ENCODE data around the gene CALD1. TPM values are rescaled to one million over a fixed set of nuclear protein-coding genes. Genes with fewer than 3 reads are reported as not detected.

The CALD1 gene
- total RNA-seq, 1 experiment from 2014 or later = 107 TPM

GRCh38 chr7:134941185-134941900, 161.9 kb downstream of the CALD1 start:
- no peak overlapping the region for H3K18ac ChIP-seq (ENCODE audit: insufficient read length, low read depth, low read length)
- no peak overlapping the region for H3K9ac ChIP-seq (ENCODE audit: extremely low read depth, insufficient read length, low read length)
- Mint-ChIP-seq H3K9me3 (no peaks in the 10 kb centered on the region), H3K4me3 (no peak overlapping the region), H3K4me1 (peaks cover 11 to 20% of the 10 kb centered on the region in 2 experiments), H3K27ac (peak overlapping the region in 2 of 3 experiments; percentile 37 to 76; a peak in 4 of 7 replicates), H3K36me3 (ENCODE audit: insufficient read depth in 1 of 3, low read depth in 3 of 3) (peaks cover 2 to 18% (median 12%) of the 10 kb centered on the region in 3 experiments; a peak in 5 of 7 replicates), H3K27me3 (ENCODE audit: low read depth) (no peaks in the 10 kb centered on the region)
- no peak overlapping the region for H2AFZ ChIP-seq (ENCODE audit: low read length)
- H2BK20ac ChIP-seq (ENCODE audit: low read depth, low read length, poor library complexity, severe bottlenecking) = no peak overlapping the region
- H3K14ac ChIP-seq (ENCODE audit: insufficient read depth, low read length) = no peak overlapping the region
- H3T11ph ChIP-seq (ENCODE audit: low read length) = no peak overlapping the region
- no peak overlapping the region for H3K23ac ChIP-seq (ENCODE audit: insufficient read length, low read depth, low read length)
- no peaks in the 10 kb centered on the region for H4K20me1 ChIP-seq (ENCODE audit: control insufficient read depth, insufficient read depth, insufficient read length)
- no CpG with 5 or more reads among the region's 3 CpGs for WGBS (ENCODE audit: extremely low coverage, insufficient read length, low lambda C conversion rate)
- H4K5ac ChIP-seq (ENCODE audit: insufficient read length, low read depth, low read length) = no peak overlapping the region
- no peak for DNase-seq
- H4K91ac ChIP-seq (ENCODE audit: insufficient read length, low read depth, low read length) = no peak overlapping the region
- no peaks in the 10 kb centered on the region for H3K23me2 ChIP-seq (ENCODE audit: insufficient read length, low read depth, low read length, poor library complexity, severe bottlenecking)
- H3K4me2 ChIP-seq (ENCODE audit: insufficient read depth, insufficient read length, low read length) = no peak overlapping the region
- H3K27me3 ChIP-seq (ENCODE audit: insufficient read depth, low read length) = no peaks in the 10 kb centered on the region
- H2BK15ac ChIP-seq (ENCODE audit: low read depth, low read length) = no peak overlapping the region
- no peak for TF ChIP-seq CTCF (conservative IDR thresholded peaks at IDR 0.05)
- no peak overlapping the region for H2BK5ac ChIP-seq (ENCODE audit: insufficient read length, low read length)
- H2BK12ac ChIP-seq (ENCODE audit: insufficient read length, low read depth, low read length) = no peak overlapping the region
- H3K79me2 ChIP-seq (ENCODE audit: insufficient read depth, low read length) = no peaks in the 10 kb centered on the region
- no peak overlapping the region for H2BK120ac ChIP-seq (ENCODE audit: low read depth, low read length, poor library complexity, severe bottlenecking)
- H4K8ac ChIP-seq (replicated peaks; ENCODE audit: insufficient read length, low read depth, low read length) = no peak overlapping the region
- no peaks in the 10 kb centered on the region for H3K4me1 ChIP-seq (ENCODE audit: insufficient read depth, low read length)
- H3K56ac ChIP-seq (ENCODE audit: insufficient read length, low read depth, low read length) = no peak overlapping the region
- H3K4ac ChIP-seq (ENCODE audit: low read depth, low read length) = no peak overlapping the region
- no peak overlapping the region for H3K27ac ChIP-seq (ENCODE audit: insufficient read length, low read depth, low read length)
- H3K9me3 ChIP-seq (ENCODE audit: control insufficient read depth, low read depth, low read length) = no peaks in the 10 kb centered on the region
- no peak overlapping the region for H2AK5ac ChIP-seq (ENCODE audit: insufficient read length, low read length)
- no peaks in the 10 kb centered on the region for H3K79me1 ChIP-seq (ENCODE audit: insufficient read depth, low read depth, low read length, poor library complexity, severe bottlenecking)

Measured in H9 (cell line).